Astrocyte (in vitro differentiated cells and primary cell): ENCODE data around the gene TMEM108. TPM values are rescaled to one million over a fixed set of nuclear protein-coding genes. Genes with fewer than 3 reads are reported as not detected.

Source experiments
- DNase-seq: peaks from one replicate; pipeline ENCODE4 v3.0.0-alpha.2; 2010; ENCODE audit warnings: low read depth
- FAIRE-seq: peaks from 2 replicates; lab custom pipeline; 2011; peaks lifted over from hg19 to GRCh38; lab: Jason Lieb, UNC
- H2AFZ ChIP-seq: 2 replicates; pipeline ENCODE4 v1.6.0; 2012; ENCODE audit warnings: low read depth, low read length, inconsistent platforms
- H3K27ac ChIP-seq: 2 replicates; pipeline ENCODE4 v1.5.1; 2011; ENCODE audit warnings: low read depth, low read length, inconsistent platforms
- H3K27me3 ChIP-seq: 2 replicates; pipeline ENCODE4 v1.6.0; 2011; ENCODE audit warnings: low read length, inconsistent platforms; ENCODE audit not compliant: insufficient read depth
- H3K36me3 ChIP-seq: 2 replicates; pipeline ENCODE4 v1.5.1; 2011; ENCODE audit warnings: low read length, inconsistent platforms; ENCODE audit not compliant: insufficient read depth
- H3K4me1 ChIP-seq: 2 replicates; pipeline ENCODE4 v1.5.1; 2011; ENCODE audit warnings: low read length, inconsistent platforms; ENCODE audit not compliant: insufficient read depth
- H3K4me2 ChIP-seq: 2 replicates; pipeline ENCODE4 v1.6.0; 2012; ENCODE audit warnings: low read length, inconsistent platforms
- H3K4me3 ChIP-seq: 2 replicates; pipeline ENCODE4 v1.5.1; 2011; ENCODE audit warnings: low read depth, mild to moderate bottlenecking, low read length, inconsistent platforms; ENCODE audit not compliant: insufficient read depth
- H3K79me2 ChIP-seq: 2 replicates; pipeline ENCODE4 v1.6.0; 2012; ENCODE audit warnings: mild to moderate bottlenecking, low read length, inconsistent platforms; ENCODE audit not compliant: insufficient read depth
- H3K9ac ChIP-seq: 2 replicates; pipeline ENCODE4 v1.6.0; 2012; ENCODE audit warnings: mild to moderate bottlenecking, low read length, inconsistent platforms
- H3K9me3 ChIP-seq: 2 replicates; pipeline ENCODE4 v1.5.1; 2012; ENCODE audit warnings: low read depth, mild to moderate bottlenecking, low read length, inconsistent platforms; ENCODE audit not compliant: insufficient read depth
- H4K20me1 ChIP-seq: 2 replicates; pipeline ENCODE4 v1.6.0; 2012; ENCODE audit warnings: low read length, inconsistent platforms; ENCODE audit not compliant: insufficient read depth
- H3K27ac Mint-ChIP-seq: one replicate; pipeline ENCODE4 v1.8.0; 2021; ENCODE audit warnings: mild to moderate bottlenecking, mixed read lengths; ENCODE audit not compliant: unreplicated experiment
- H3K27me3 Mint-ChIP-seq: one replicate; pipeline ENCODE4 v1.8.0; 2021; ENCODE audit warnings: low read depth, mixed read lengths; ENCODE audit not compliant: unreplicated experiment
- H3K36me3 Mint-ChIP-seq: one replicate; pipeline ENCODE4 v1.8.0; 2021; ENCODE audit warnings: low read depth, mixed read lengths; ENCODE audit not compliant: unreplicated experiment
- H3K4me1 Mint-ChIP-seq: one replicate; pipeline ENCODE4 v1.8.0; 2021; ENCODE audit warnings: low read depth, mixed read lengths; ENCODE audit not compliant: unreplicated experiment
- H3K4me3 Mint-ChIP-seq: one replicate; pipeline ENCODE4 v1.8.0; 2021; ENCODE audit warnings: mild to moderate bottlenecking, moderate library complexity, mixed read lengths; ENCODE audit not compliant: unreplicated experiment
- H3K9me3 Mint-ChIP-seq: one replicate; pipeline ENCODE4 v1.8.0; 2021; ENCODE audit warnings: mild to moderate bottlenecking, mixed read lengths; ENCODE audit not compliant: unreplicated experiment
- EZH2 ChIP-seq: IDR thresholded peaks from 2 replicates; pipeline ENCODE4 v1.6.1; 2012; ENCODE audit warnings: mild to moderate bottlenecking, low read length, inconsistent platforms; ENCODE audit not compliant: insufficient read depth
- total RNA-seq: library from RNA; stranded (reverse); gene quantifications from 2 replicates; pipeline ENCODE4 v1.2.1, GENCODE V29; 2021
- TF ChIP-seq, protein P1 (sequence below): IDR thresholded peaks from 2 replicates; pipeline ENCODE4 v1.5.1; 2011; ENCODE audit warnings: low read depth, mild to moderate bottlenecking, inconsistent platforms, low read length, moderate library complexity; ENCODE audit not compliant: insufficient read depth

TMEM108 gene
- total RNA-seq, 1 donor from 2014 or later: 5.6 TPM

DNA sequence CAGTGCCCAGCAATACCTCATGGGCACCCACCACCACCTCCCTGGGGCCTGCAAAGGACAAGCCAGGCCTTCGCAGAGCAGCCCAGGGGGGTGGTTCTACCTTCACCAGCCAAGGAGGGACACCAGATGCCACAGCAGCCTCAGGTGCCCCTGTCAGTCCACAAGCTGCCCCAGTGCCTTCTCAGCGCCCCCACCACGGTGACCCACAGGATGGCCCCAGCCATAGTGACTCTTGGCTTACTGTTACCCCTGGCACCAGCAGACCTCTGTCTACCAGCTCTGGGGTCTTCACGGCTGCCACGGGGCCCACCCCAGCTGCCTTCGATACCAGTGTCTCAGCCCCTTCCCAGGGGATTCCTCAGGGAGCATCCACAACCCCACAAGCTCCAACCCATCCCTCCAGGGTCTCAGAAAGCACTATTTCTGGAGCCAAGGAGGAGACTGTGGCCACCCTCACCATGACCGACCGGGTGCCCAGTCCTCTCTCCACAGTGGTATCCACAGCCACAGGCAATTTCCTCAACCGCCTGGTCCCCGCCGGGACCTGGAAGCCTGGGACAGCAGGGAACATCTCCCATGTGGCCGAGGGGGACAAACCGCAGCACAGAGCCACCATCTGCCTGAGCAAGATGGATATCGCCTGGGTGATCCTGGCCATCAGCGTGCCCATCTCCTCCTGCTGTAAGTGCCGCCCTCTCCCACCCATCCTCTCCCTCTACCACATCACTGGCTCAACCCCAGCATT lies 342.5 kb downstream of the TMEM108 start:
- DNase-seq: no peak
- no peak overlapping the region for H3K4me3 ChIP-seq
- no peak overlapping the region for H3K4me3 Mint-ChIP-seq
- no peaks in the 10 kb centered on the region for H3K9me3 Mint-ChIP-seq
- H3K27me3 ChIP-seq: no peaks in the 10 kb centered on the region
- no peak for TF ChIP-seq EZH2
- TF ChIP-seq, protein P1, sequence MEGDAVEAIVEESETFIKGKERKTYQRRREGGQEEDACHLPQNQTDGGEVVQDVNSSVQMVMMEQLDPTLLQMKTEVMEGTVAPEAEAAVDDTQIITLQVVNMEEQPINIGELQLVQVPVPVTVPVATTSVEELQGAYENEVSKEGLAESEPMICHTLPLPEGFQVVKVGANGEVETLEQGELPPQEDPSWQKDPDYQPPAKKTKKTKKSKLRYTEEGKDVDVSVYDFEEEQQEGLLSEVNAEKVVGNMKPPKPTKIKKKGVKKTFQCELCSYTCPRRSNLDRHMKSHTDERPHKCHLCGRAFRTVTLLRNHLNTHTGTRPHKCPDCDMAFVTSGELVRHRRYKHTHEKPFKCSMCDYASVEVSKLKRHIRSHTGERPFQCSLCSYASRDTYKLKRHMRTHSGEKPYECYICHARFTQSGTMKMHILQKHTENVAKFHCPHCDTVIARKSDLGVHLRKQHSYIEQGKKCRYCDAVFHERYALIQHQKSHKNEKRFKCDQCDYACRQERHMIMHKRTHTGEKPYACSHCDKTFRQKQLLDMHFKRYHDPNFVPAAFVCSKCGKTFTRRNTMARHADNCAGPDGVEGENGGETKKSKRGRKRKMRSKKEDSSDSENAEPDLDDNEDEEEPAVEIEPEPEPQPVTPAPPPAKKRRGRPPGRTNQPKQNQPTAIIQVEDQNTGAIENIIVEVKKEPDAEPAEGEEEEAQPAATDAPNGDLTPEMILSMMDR: no peak
- H3K27ac Mint-ChIP-seq: no peak overlapping the region
- H3K9me3 ChIP-seq: no peaks in the 10 kb centered on the region
- FAIRE-seq: no peak
- H2AFZ ChIP-seq: no peak overlapping the region
- peaks cover 5% of the 10 kb centered on the region for H3K36me3 Mint-ChIP-seq
- no peak overlapping the region for H3K27ac ChIP-seq
- no peak overlapping the region for H3K4me2 ChIP-seq
- H3K27me3 Mint-ChIP-seq: peaks cover 16% of the 10 kb centered on the region
- H3K36me3 ChIP-seq: no peaks in the 10 kb centered on the region
- no peaks in the 10 kb centered on the region for H3K79me2 ChIP-seq
- peaks cover 2% of the 10 kb centered on the region for H3K4me1 ChIP-seq
- H3K9ac ChIP-seq: no peak overlapping the region
- peaks cover 10% of the 10 kb centered on the region for H3K4me1 Mint-ChIP-seq
- no peaks in the 10 kb centered on the region for H4K20me1 ChIP-seq

DNA sequence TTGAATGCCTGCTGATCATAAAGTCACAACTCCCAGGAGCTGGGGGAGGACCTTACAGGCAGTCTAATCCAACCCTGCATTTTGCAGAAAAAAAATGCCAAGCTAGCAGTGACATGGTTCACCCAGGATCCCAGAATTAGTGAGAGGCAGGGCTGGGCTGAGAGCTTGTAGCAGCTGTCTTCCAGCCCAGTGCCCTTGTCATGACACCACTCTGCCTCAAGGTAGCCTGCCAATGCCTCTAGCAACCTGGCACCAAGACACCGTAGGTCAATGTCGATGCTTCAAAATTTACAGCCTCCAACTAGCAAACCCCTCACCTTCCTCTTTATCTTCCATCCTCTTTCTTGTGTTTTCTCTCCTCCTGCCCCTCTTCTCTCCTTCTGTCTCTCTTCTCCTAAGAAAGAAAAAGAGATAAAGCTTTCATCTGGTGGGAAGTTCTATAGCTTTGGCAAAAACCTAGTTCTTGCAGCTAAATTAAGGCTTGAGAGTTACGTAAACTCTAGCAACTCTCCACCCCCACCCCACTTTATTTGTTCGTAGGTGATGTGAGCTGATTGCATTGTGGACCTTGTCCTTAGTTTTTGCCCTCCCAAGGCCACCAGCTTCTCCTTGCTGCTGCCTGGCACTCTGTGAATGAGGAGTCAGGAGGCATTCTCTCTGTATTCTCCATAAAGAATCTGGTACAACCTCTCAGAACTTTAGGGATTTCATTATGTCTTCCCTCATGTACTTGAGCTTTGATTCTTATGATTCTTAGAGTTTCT lies 343.3 kb downstream of the TMEM108 start:
- Histone ChIP-seq H3K79me2 (no peaks in the 10 kb centered on the region), H3K4me3 (no peak overlapping the region), H3K27ac (no peak overlapping the region), H3K9ac (no peak overlapping the region), H2AFZ (no peak overlapping the region), H3K9me3 (no peaks in the 10 kb centered on the region), H4K20me1 (no peaks in the 10 kb centered on the region), H3K36me3 (no peaks in the 10 kb centered on the region), H3K4me1 (peaks cover 2% of the 10 kb centered on the region), H3K27me3 (no peaks in the 10 kb centered on the region), H3K4me2 (no peak overlapping the region)
- no peak for DNase-seq
- Mint-ChIP-seq H3K36me3 (peaks cover 5% of the 10 kb centered on the region), H3K27ac (no peak overlapping the region), H3K27me3 (peaks cover 16% of the 10 kb centered on the region), H3K4me3 (no peak overlapping the region), H3K4me1 (peaks cover 10% of the 10 kb centered on the region), H3K9me3 (no peaks in the 10 kb centered on the region)
- TF ChIP-seq, protein P1: no peak
- no peak for TF ChIP-seq EZH2
- FAIRE-seq: no peak
